Adipocyte (in vitro differentiated cells): ENCODE data around the gene KIRREL3.

ENCODE experiments used
- DNase-seq: peaks from one replicate; pipeline ENCODE4 v3.0.0-alpha.2; 2015; ENCODE audit warnings: low read depth
- H3K27me3 ChIP-seq: replicated peaks from 2 replicates; pipeline ENCODE4 v1.7.0; 2013; ENCODE audit warnings: mild to moderate bottlenecking, low read length, moderate library complexity; ENCODE audit not compliant: control insufficient read depth, insufficient read depth
- H3K36me3 ChIP-seq: 2 replicates; pipeline ENCODE4 v1.7.0; 2013; ENCODE audit warnings: low read length, mild to moderate bottlenecking, moderate library complexity; ENCODE audit not compliant: control insufficient read depth, insufficient read depth, severe bottlenecking
- H3K4me1 ChIP-seq: 2 replicates; pipeline ENCODE4 v1.7.0; 2013; ENCODE audit warnings: mild to moderate bottlenecking, low read length, moderate library complexity; ENCODE audit not compliant: control insufficient read depth, insufficient read depth
- H3K4me3 ChIP-seq: 2 replicates; pipeline ENCODE4 v1.7.0; 2013; ENCODE audit warnings: mild to moderate bottlenecking, low read length, moderate library complexity
- H3K9ac ChIP-seq: 2 replicates; pipeline ENCODE4 v1.7.0; 2013; ENCODE audit warnings: mild to moderate bottlenecking, low read length, moderate library complexity
- H3K9me3 ChIP-seq: 2 replicates; pipeline ENCODE4 v1.7.0; 2013; ENCODE audit warnings: mild to moderate bottlenecking, low read length, moderate library complexity; ENCODE audit not compliant: control insufficient read depth

KIRREL3 gene

DNA sequence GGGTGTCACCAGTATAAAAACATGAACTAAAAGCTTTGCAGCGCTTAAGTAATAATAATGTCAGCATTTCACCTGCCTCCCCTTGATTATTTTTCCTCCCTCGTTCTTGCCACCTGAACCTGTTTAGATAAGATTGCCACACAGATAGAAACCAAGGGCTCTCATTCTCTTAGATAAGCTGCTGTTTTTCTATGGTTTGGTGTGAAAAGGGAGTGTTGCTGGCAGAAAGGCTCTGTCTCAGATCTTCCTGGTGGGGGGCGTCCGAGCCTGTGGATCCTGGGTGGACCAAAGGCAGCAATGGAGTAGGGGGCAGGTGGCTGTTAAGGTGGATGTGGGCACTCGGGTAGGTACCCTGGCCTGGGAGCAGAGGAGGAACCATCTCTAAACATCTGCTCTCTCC lies 497.6 kb downstream of the KIRREL3 start:
- peaks cover 26% of the 10 kb centered on the region for H3K27me3 ChIP-seq
- no peaks in the 10 kb centered on the region for H3K4me1 ChIP-seq
- H3K4me3 ChIP-seq: no peak overlapping the region
- peaks cover 41% of the 10 kb centered on the region for H3K9me3 ChIP-seq
- H3K36me3 ChIP-seq: no peaks in the 10 kb centered on the region
- H3K9ac ChIP-seq: no peak overlapping the region
- DNase-seq: no peak

DNA sequence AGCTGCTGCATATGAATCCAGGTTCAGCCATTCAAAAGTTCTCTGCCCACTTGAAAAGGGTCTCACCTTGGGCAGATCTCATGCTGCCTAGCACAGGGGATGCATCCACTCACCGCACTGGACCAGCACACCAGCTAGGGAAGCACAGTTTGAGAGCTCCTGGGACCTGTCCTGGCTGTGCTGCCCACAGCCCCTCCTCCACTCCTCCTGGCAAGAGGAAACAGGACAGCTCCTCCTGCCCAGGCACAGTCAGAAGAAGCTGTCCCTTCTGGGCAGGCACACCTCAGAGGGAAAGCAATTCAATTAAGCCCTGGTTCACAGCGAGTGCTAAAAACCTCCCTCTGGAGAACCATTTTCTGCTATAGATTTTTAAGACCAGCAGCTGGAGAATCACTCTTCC lies 498.4 kb downstream of the KIRREL3 start:
- H3K4me1 ChIP-seq: no peaks in the 10 kb centered on the region
- DNase-seq: no peak
- H3K9ac ChIP-seq: no peak overlapping the region
- H3K36me3 ChIP-seq: no peaks in the 10 kb centered on the region
- H3K27me3 ChIP-seq: peaks cover 26% of the 10 kb centered on the region
- peaks cover 37% of the 10 kb centered on the region for H3K9me3 ChIP-seq
- no peak overlapping the region for H3K4me3 ChIP-seq

DNA sequence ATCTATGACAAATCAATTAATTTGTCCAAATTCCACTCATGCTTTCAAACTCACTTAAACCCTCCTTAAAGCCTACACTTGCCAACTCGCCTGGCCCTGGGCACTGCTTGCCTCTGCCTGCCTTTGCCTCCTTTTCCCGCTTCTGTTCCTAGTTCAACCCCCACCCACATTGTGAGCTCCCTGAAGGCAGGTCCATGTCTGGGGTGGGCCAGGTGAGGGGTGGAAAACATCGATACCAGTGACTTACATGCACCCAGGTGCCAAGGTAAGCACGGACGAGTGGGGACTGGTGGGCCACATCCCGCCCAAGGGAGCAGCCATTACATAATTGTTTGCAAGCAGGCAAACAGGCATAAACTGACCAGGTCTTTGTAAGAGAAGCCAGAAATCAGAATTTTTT lies 498.9 kb downstream of the KIRREL3 start:
- Histone ChIP-seq H3K4me3 (no peak overlapping the region), H3K9ac (no peak overlapping the region)
- no peak for DNase-seq

DNA sequence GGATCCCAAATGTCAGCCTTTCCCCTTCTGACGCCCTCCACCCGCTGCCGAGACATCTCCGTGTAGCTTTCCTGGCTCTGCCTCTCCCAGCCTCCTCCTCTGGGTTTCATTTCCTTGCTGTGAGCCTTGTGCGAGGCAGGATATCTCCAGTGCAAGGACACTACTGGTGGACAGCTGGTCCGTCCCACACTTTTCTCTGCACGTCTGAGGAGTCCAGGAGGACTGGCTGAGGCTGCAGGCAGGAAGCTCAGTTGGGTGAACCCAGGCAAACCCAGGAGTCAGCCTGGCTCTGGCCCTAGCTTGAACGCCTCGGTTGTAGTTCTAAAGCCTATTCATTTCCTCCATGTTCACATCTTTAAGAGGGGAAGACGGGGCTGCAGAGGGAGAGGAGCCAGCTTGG lies 499.6 kb downstream of the KIRREL3 start:
- no peak overlapping the region for H3K4me3 ChIP-seq
- DNase-seq: no peak
- H3K27me3 ChIP-seq: peaks cover 26% of the 10 kb centered on the region
- no peaks in the 10 kb centered on the region for H3K4me1 ChIP-seq
- H3K36me3 ChIP-seq: no peaks in the 10 kb centered on the region
- no peak overlapping the region for H3K9ac ChIP-seq
- H3K9me3 ChIP-seq: peaks cover 26% of the 10 kb centered on the region

More for the DNA sequence above, 498.9 kb downstream of the KIRREL3 start:
- Histone ChIP-seq H3K9me3 (peaks cover 33% of the 10 kb centered on the region), H3K4me1 (no peaks in the 10 kb centered on the region), H3K36me3 (no peaks in the 10 kb centered on the region), H3K27me3 (peaks cover 26% of the 10 kb centered on the region)

DNA sequence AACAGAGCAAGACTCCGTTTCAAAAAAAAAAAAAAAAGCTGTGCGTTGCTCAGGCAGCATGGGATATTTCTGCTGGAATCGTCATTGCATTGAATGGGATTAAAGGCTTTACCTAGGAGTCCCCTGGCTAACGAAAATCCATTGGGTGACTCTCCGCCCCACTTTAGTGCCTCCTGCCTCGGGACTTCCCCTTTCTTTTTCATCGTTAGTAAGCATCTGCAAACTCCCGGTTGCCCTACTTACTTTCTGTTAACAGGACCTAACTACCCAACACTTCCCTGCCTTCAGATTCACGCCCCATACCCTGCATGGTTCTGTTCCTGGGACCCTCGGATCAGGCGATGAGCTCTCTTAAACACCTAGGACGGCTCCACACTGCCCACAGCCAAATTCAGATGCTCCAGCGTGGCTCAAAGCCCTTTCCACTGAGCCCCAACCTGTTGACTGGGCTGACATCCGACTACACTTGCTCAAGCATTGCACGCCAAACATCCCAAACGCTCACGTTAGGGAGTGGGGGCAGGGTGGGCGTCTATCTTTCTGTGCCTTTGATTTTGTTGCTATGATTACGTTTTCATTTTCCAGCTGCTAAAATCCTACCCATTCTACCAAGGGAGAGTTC lies 501.3 kb downstream of the KIRREL3 start:
- Histone ChIP-seq H3K9me3 (peaks cover 11% of the 10 kb centered on the region), H3K36me3 (no peaks in the 10 kb centered on the region), H3K9ac (no peak overlapping the region), H3K27me3 (peaks cover 26% of the 10 kb centered on the region), H3K4me1 (no peaks in the 10 kb centered on the region), H3K4me3 (no peak overlapping the region)
- DNase-seq: no peak

DNA sequence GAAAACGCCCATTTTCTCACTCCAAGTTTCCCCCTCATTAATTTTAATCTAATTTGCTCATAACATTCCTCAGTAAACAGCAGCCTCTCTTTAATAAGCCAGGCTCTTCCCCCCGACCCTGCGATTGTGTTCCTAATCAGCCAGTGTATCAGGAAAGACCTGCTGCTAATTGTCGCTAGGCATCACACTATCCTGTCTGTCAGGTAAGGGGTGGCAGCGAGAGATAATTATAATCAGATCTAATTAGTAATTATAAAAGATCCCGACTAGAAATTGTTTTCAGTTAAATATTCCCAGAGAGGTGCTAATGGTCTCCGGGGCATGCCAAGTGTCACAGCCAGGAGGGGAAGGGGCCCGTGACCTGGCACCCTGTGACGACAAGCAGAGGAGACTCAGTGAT lies 502.3 kb downstream of the KIRREL3 start:
- H3K9ac ChIP-seq: no peak overlapping the region
- H3K9me3 ChIP-seq: peaks cover 1% of the 10 kb centered on the region
- no peak for DNase-seq
- peaks cover 20% of the 10 kb centered on the region for H3K27me3 ChIP-seq
- H3K4me3 ChIP-seq: no peak overlapping the region
- H3K36me3 ChIP-seq: no peaks in the 10 kb centered on the region
- no peaks in the 10 kb centered on the region for H3K4me1 ChIP-seq

DNA sequence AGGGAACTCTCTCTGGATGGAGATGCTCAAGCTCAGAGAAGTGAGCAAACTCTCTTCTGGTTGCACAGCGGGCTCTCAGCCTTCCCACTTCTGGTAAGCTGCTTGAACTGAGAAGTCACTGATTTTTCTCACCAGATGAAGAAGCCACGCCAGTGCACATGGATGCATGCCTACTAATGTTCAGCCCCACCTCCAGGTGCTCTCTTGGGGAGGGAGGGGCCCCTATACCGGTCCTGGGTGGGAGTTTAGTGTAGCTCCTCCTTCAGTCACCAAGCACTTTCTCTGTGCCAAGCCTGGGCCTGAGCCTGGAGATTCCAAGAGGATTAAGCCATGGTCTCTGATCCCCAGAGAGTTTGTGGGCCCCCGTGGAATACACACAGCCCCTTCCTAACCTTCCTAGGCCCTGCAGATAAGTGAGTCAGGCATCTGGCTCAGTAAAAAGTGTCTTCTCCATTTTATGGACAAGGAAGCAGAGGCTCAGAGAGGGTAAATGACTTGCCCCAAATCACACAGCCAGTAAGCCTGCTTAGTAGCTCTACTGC lies 502.9 kb downstream of the KIRREL3 start:
- DNase-seq: no peak
- Histone ChIP-seq H3K9ac (no peak overlapping the region), H3K4me3 (no peak overlapping the region), H3K27me3 (peaks cover 19% of the 10 kb centered on the region), H3K36me3 (no peaks in the 10 kb centered on the region), H3K4me1 (no peaks in the 10 kb centered on the region), H3K9me3 (no peaks in the 10 kb centered on the region)

DNA sequence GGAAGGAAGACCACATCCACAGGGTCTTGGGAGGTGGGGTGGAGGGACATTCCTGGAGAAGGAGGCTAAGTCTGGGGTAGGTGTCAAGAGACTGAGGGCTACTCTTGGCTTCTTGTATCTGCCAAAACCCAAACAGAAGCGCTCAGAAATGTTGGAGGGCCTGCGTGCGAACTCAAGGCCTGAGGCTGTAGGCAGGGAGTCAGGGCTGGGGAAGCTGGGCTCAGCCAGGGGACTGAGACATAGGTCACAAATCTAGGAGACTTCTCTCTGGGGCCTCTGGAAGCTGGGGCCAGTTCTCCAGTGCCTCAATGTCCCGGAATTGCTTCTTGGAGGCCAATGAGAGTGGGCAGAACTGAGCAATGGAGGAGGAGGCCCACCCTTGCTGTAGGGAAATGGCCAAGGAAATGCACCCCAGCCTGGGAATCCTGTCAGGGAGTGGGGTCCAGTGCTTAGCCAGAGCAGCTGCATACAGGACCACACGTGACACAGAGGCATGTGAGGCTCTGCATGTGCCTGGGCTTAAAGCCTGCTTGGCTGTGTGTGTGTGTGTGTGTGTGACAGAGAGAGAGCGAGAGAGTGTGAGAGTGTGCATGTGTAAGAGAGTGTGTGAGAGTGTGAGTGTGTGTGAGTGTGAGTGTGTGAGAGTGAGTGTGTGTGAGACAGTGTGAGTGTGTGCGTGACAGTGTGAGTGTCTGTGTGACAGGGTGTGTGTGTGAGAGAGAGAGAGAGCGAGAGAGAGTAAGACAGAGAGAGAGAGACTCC lies 503.8 kb downstream of the KIRREL3 start:
- no peak for DNase-seq
- Histone ChIP-seq H3K9ac (no peak overlapping the region), H3K9me3 (no peaks in the 10 kb centered on the region), H3K4me1 (no peaks in the 10 kb centered on the region), H3K36me3 (no peaks in the 10 kb centered on the region), H3K4me3 (no peak overlapping the region), H3K27me3 (peaks cover 14% of the 10 kb centered on the region)

DNA sequence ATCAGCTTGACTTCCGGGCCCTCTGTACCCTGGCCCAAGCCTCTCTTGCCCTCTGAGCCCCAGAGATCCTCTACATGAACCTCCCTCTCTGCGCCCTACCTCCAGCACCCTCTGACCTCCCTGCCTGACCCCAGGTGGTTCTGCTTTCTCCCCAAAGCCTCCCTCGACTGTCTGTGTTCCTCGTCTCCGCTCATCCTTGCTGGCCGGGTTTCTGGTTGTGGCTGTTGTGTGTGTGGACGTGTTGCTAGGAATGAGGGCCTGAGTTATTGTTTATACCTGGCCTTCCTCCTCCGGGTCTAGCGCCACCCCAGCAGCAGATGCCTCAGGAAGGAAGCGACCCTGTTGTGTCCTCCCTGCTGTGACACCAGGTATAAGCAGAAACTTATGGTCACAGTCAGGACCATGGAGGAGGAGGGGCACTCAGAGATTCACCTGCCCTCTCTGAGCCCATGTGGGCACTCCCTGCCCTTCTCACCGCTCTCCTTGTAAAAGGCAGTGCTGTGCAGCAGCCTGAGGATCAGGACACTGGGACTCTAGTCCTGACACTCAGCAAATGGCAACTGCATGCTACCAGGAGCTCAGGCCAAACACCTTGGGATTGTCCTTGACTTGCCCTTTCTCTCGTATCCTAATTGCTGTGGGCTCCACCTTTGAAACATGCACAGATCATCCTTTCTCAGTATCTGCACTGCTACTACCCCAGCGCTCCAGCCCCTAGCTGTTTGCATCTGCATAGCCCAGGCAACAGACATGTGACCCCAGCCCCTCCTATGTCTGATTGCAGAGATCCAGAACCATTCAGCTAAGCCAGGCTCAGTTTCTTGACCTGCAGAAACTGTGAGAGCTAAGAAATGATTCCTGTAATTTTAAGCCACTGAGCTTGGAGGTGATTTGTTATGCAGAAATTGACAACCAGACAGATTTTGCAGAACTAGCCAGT lies 505.0 kb downstream of the KIRREL3 start:
- peaks cover 14% of the 10 kb centered on the region for H3K27me3 ChIP-seq
- no peak for DNase-seq
- H3K4me1 ChIP-seq: no peaks in the 10 kb centered on the region
- no peak overlapping the region for H3K9ac ChIP-seq
- H3K36me3 ChIP-seq: no peaks in the 10 kb centered on the region
- no peaks in the 10 kb centered on the region for H3K9me3 ChIP-seq
- no peak overlapping the region for H3K4me3 ChIP-seq

DNA sequence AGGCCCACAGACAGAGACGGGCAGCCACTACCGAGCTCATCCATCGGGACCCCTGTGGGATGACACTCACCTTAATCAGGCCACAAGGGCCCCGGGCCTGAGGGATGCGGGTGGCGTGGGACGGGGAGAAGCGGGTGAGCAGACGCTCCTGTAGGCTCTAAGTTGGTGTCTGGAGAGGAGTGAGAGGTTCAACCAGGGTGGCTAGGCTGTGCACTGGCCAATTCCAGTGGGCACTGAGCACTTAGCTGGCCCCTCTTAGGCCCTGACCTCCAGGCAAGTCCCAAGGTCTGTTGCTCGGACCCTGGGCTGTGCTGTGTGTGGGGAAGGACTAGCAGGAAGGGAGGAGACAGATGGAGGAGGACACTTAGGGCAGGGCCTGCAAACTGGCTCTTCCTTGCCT lies 505.7 kb downstream of the KIRREL3 start:
- H3K27me3 ChIP-seq: peaks cover 10% of the 10 kb centered on the region
- no peaks in the 10 kb centered on the region for H3K4me1 ChIP-seq
- H3K9ac ChIP-seq: no peak overlapping the region
- no peaks in the 10 kb centered on the region for H3K36me3 ChIP-seq
- DNase-seq: no peak
- H3K9me3 ChIP-seq: no peaks in the 10 kb centered on the region
- no peak overlapping the region for H3K4me3 ChIP-seq
